OCI-LY7 (cell line): Measurements from ENCODE around the gene ZNF655.

Experiments used
- CTCF ChIP-seq: fragments of 200-600 bp; sonication (generic); conservative IDR thresholded peaks from 2 replicates; pipeline ENCODE4 v1.5.1; 2014; ENCODE audit warnings: mild to moderate bottlenecking, antibody characterized with exemption, low read length, moderate library complexity, mixed read lengths
- EZH2phosphoT487 ChIP-seq: fragments of 200-600 bp; sonication (generic); IDR thresholded peaks from 2 replicates; pipeline ENCODE4 v1.6.1; 2018; ENCODE audit warnings: low read depth, borderline replicate concordance, mild to moderate bottlenecking, mixed run types, antibody characterized with exemption, low read length, moderate library complexity, mixed read lengths

GRCh38 chr7:99579956-99580777 is 21.7 kb downstream of the ZNF655 start:
- TF ChIP-seq CTCF (peak; percentile 39; the same call in 1 of the 2 replicates), EZH2phosphoT487 (no peak)
